H1 (cell line): ENCODE measurements around the gene GPC6. TPM values are rescaled to one million over a fixed set of nuclear protein-coding genes. Genes with fewer than 3 reads are reported as not detected.

Source experiments
- ASH2L ChIP-seq: fragments of 200-600, 300-600 bp; sonication (generic); IDR thresholded peaks from one replicate; pipeline ENCODE4 v1.7.1; 2017; ENCODE audit warnings: low read length
- CEBPB ChIP-seq: IDR thresholded peaks from 2 replicates; pipeline ENCODE4 v1.6.1; 2012; ENCODE audit warnings: low read depth, low read length
- NANOG ChIP-seq: IDR thresholded peaks from 2 replicates; pipeline ENCODE4 v1.6.1; 2011; ENCODE audit warnings: low read length, low read depth, mild to moderate bottlenecking, inconsistent platforms; ENCODE audit not compliant: insufficient read depth, poor library complexity, severe bottlenecking
- RFX5 ChIP-seq: IDR thresholded peaks from 2 replicates; pipeline ENCODE4 v1.6.1; 2011; ENCODE audit warnings: low read depth, low read length, improper control_type of control experiment, borderline replicate concordance
- SAP30 ChIP-seq: fragments of 300-600 bp; sonication (generic); IDR thresholded peaks from 2 replicates; pipeline ENCODE4 v1.7.1; 2012; ENCODE audit warnings: low read length, moderate library complexity, mild to moderate bottlenecking, inconsistent platforms; ENCODE audit not compliant: insufficient read depth, insufficient replicate concordance
- TEAD4 ChIP-seq: IDR thresholded peaks from 2 replicates; pipeline ENCODE4 v1.6.1; 2012; ENCODE audit warnings: low read depth, low read length, inconsistent platforms, mixed read lengths
- polyA plus RNA-seq, 7 experiments: library from polyadenylated mRNA; depleted of rRNA in 3 of 7; stranded (reverse) in 5 of 7; unstranded in 2 of 7; fragments of >200 nt in 5 of 7; fragments of 200-250 nt in 2 of 7; gene quantifications; 1 replicate in 5 of 7; 2 replicates in 1 of 7; 4 replicates in 1 of 7; pipeline versions ENCODE4 v1.2.1 to v1.2.3, GENCODE V29; 2011 to 2013; ENCODE audit warnings: missing spikeins in 2 of 7, mixed read lengths in 2 of 7
- total RNA-seq: library from RNA; stranded (reverse); fragmentation: NEBNext Ultra II Directional; extraction: Animal tissue kit (Norgen Biotek cat#: 25700); gene quantifications from 2 replicates; pipeline ENCODE4 v1.2.1, GENCODE V29; 2021

GPC6 gene
- total and polyA plus RNA-seq, 2 of the 8 experiments (the other 6 are each of a cell fraction or from before 2014, with no cell fraction given), result 5.4 to 12.0 TPM

- no peak for TF ChIP-seq SAP30
- no peak for TF ChIP-seq RFX5
- no peak for TF ChIP-seq ASH2L
- no peak for TF ChIP-seq CEBPB
- TF ChIP-seq NANOG, result no peak
- no peak for TF ChIP-seq TEAD4
Measured at GRCh38 chr13:93399212-93399611, 172.6 kb downstream of the GPC6 start (continued).
